ENCODE data around the gene MAPKBP1. TPM values are rescaled to one million over a fixed set of nuclear protein-coding genes. Genes with fewer than 3 reads are reported as not detected.

The MAPKBP1 gene
- total and polyA plus RNA-seq, 9 of the 15 experiments (the other 6 are each of a cell fraction or from before 2014, with no cell fraction given) = 0.15 to 9.5 (median 4.5) TPM

GRCh38 chr15:41853831-41854230 is 79.5 kb downstream of the MAPKBP1 start:
- intact Hi-C loops (cut with micrococcal nuclease) (no loop called here), in situ Hi-C loops (cut with MboI) (no loop called here)
- CTCF ChIA-PET (ENCODE audit: low intra/inter-chr PET ratio) = no interaction called here
- H3K36me3 ChIP-seq (ENCODE audit: control insufficient read depth, insufficient read depth, low read length) = no peaks in the 10 kb centered on the region
- H3K4me1 ChIP-seq (replicated peaks in 1 of 2; ENCODE audit: control insufficient read depth in 2 of 2, insufficient read depth in 2 of 2, low read length in 2 of 2) = peaks cover 0 to 50% of the 10 kb centered on the region in 2 experiments; a peak in 1 of 5 replicates
- TF ChIP-seq ZNF263 (CRISPR knock-in tag; IDR thresholded peaks at IDR 0.05; ENCODE audit: borderline replicate concordance) (peak; percentile 37; the same call in 1 of the 2 replicates), ZBTB8A (IDR thresholded peaks at IDR 0.05; ENCODE audit: partially characterized antibody) (no peak)
- no peak overlapping the region for H3K27ac ChIP-seq (ENCODE audit: extremely low read depth, low read depth, low read length)
- BruUV-seq (replicated peaks) = no TSS peak
- H3K79me2 ChIP-seq (ENCODE audit: control insufficient read depth, insufficient read depth, low read length) = no peaks in the 10 kb centered on the region
- H3K9me1 ChIP-seq (ENCODE audit: control insufficient read depth, insufficient read depth, low read length) = no peaks in the 10 kb centered on the region
- POLR2A ChIA-PET = interaction anchor here (0.7 to 3.0 kb wide), 6 partner anchors 8 to 729 kb away, joined by 3 to 10 read pairs (median 4); no protein-coding TSS in a partner anchor
- DNase-seq (ENCODE audit: extremely low read depth in 1 of 4, low spot score in 3 of 4) = no peak
- no peak; the same call in 2 of the 3 replicates for ATAC-seq
- H3K4me2 ChIP-seq (ENCODE audit: insufficient read depth, low read length) = no peak overlapping the region
- no peak for FAIRE-seq
- WGBS (ENCODE audit: insufficient coverage, low coverage, missing lambda C conversion rate) = 0% methylated on average over 9 of the region's 10 CpGs
- no peak overlapping the region for H3K4me3 ChIP-seq
- peaks cover 46 to 84% of the 10 kb centered on the region in 2 experiments; a peak in 4 of 5 replicates for H3K27me3 ChIP-seq (ENCODE audit: control insufficient read depth in 2 of 2, insufficient read depth in 2 of 2, low read length in 2 of 2)
- no peak overlapping the region for H2AFZ ChIP-seq (ENCODE audit: low read depth, low read length)
- peaks cover 12% of the 10 kb centered on the region for H4K20me1 ChIP-seq (replicated peaks; ENCODE audit: control insufficient read depth, insufficient read depth, low read length)
- no peak overlapping the region for H3K9ac ChIP-seq (ENCODE audit: insufficient read depth in 1 of 2, low read depth in 2 of 2, low read length in 2 of 2)
- no peaks in the 10 kb centered on the region for H3K9me3 ChIP-seq (replicated peaks; ENCODE audit: control insufficient read depth, insufficient read depth, low read depth, low read length)

GRCh38 chr15:41854443-41854842 is 80.2 kb downstream of the MAPKBP1 start:
- no peaks in the 10 kb centered on the region for H3K79me2 ChIP-seq (ENCODE audit: control insufficient read depth, insufficient read depth, low read length)
- in situ Hi-C loops (cut with MboI) = no loop called here
- BruUV-seq (replicated peaks) = no TSS peak
- no peak overlapping the region for H3K27ac ChIP-seq (ENCODE audit: extremely low read depth, low read depth, low read length)
- no peaks in the 10 kb centered on the region for H3K9me1 ChIP-seq (ENCODE audit: control insufficient read depth, insufficient read depth, low read length)
- DNase-seq (ENCODE audit: extremely low read depth in 1 of 4, low spot score in 3 of 4) (no peak), ATAC-seq (no peak), FAIRE-seq (no peak)
- no peaks in the 10 kb centered on the region for H3K9me3 ChIP-seq (replicated peaks; ENCODE audit: control insufficient read depth, insufficient read depth, low read depth, low read length)
- H3K4me2 ChIP-seq (ENCODE audit: insufficient read depth, low read length) = no peak overlapping the region
- intact Hi-C loops (cut with micrococcal nuclease) = no loop called here
- 12% methylated on average over 4 of the region's 9 CpGs for WGBS (ENCODE audit: insufficient coverage, low coverage, missing lambda C conversion rate)
- H4K20me1 ChIP-seq (replicated peaks; ENCODE audit: control insufficient read depth, insufficient read depth, low read length) = peaks cover 12% of the 10 kb centered on the region
- H3K4me3 ChIP-seq = no peak overlapping the region
- ChIA-PET CTCF (ENCODE audit: low intra/inter-chr PET ratio) (no interaction called here), POLR2A (interaction anchor here (0.9 to 1.1 kb wide), 3 partner anchors 9 to 59 kb away, joined by 3 to 5 read pairs (median 3); partner anchors contain the start of gene JMJD7)
- no peaks in the 10 kb centered on the region for H3K36me3 ChIP-seq (ENCODE audit: control insufficient read depth, insufficient read depth, low read length)
- 0 out of 4 replicates have a peak overlapping the region, but pooled peaks of 1 of the 2 experiments have one; percentile 43 for H3K9ac ChIP-seq (ENCODE audit: insufficient read depth in 1 of 2, low read depth in 2 of 2, low read length in 2 of 2)
- peaks cover 46 to 86% of the 10 kb centered on the region in 2 experiments; a peak in 4 of 5 replicates for H3K27me3 ChIP-seq (ENCODE audit: control insufficient read depth in 2 of 2, insufficient read depth in 2 of 2, low read length in 2 of 2)
- peaks cover 0 to 52% of the 10 kb centered on the region in 2 experiments; a peak in 2 of 5 replicates for H3K4me1 ChIP-seq (replicated peaks in 1 of 2; ENCODE audit: control insufficient read depth in 2 of 2, insufficient read depth in 2 of 2, low read length in 2 of 2)
- H2AFZ ChIP-seq (ENCODE audit: low read depth, low read length) = no peak overlapping the region
- no peak for TF ChIP-seq DNMT1 (IDR thresholded peaks at IDR 0.05)
- TF ChIP-seq ETS1 (conservative IDR thresholded peaks at IDR 0.05; ENCODE audit: control insufficient read depth, low read depth, low read length) = no peak
- no peak for TF ChIP-seq TCF3 (CRISPR knock-in tag; IDR thresholded peaks at IDR 0.05)
- TF ChIP-seq ZNF41 (CRISPR knock-in tag; conservative IDR thresholded peaks at IDR 0.05) = no peak
- no peak for TF ChIP-seq RBFOX2 (IDR thresholded peaks at IDR 0.05; ENCODE audit: low read depth, low read length)
- TF ChIP-seq STAG1 (CRISPR knock-in tag; IDR thresholded peaks at IDR 0.05; ENCODE audit: borderline replicate concordance) = no peak
- TF ChIP-seq SUPT5H (IDR thresholded peaks at IDR 0.05) = no peak
- TF ChIP-seq ZNF174 (CRISPR knock-in tag; IDR thresholded peaks at IDR 0.05) = no peak

All from K562 (cell line).